MM.1S (cell line): ENCODE data around the gene FAM184A.

Experiments
- DNase-seq: peaks from one replicate; pipeline ENCODE4 v3.0.0-alpha.2; 2015
- H2AFZ ChIP-seq: fragments of 300-600 bp; sonication (generic); 2 replicates; pipeline ENCODE4 v1.6.0; 2016; ENCODE audit warnings: antibody characterized with exemption, low read length
- H3F3A ChIP-seq: fragments of 300-600 bp; sonication (generic); 2 replicates; pipeline ENCODE4 v1.6.1; 2016; ENCODE audit warnings: mild to moderate bottlenecking, antibody characterized with exemption, low read length, moderate library complexity, mixed read lengths; ENCODE audit not compliant: insufficient read depth
- H3K27ac ChIP-seq: fragments of 300-600 bp; sonication (generic); 2 replicates; pipeline ENCODE4 v1.5.1; 2016; ENCODE audit warnings: mild to moderate bottlenecking, low read length
- H3K27me3 ChIP-seq: fragments of 300-600 bp; sonication (generic); replicated peaks from 2 replicates; pipeline ENCODE4 v1.6.0; 2016; ENCODE audit warnings: low read length; ENCODE audit not compliant: insufficient read depth
- H3K36me3 ChIP-seq: fragments of 300-600 bp; sonication (generic); replicated peaks from 2 replicates; pipeline ENCODE4 v1.6.1; 2016; ENCODE audit warnings: mild to moderate bottlenecking, low read length, mixed read lengths; ENCODE audit not compliant: insufficient read depth
- H3K4me1 ChIP-seq: fragments of 300-600 bp; sonication (generic); 2 replicates; pipeline ENCODE4 v1.6.1; 2016; ENCODE audit warnings: low read length, mixed read lengths
- H3K4me2 ChIP-seq: fragments of 300-600 bp; sonication (generic); 2 replicates; pipeline ENCODE4 v1.6.0; 2016; ENCODE audit warnings: low read depth, low read length
- H3K4me3 ChIP-seq: fragments of 300-600 bp; sonication (generic); 2 replicates; pipeline ENCODE4 v1.5.1; 2016; ENCODE audit warnings: low read length, mixed read lengths
- H3K79me2 ChIP-seq: fragments of 300-600 bp; sonication (generic); 2 replicates; pipeline ENCODE4 v1.6.1; 2016; ENCODE audit warnings: mixed run types, low read length, mixed read lengths
- H3K9ac ChIP-seq: fragments of 300-600 bp; sonication (generic); 2 replicates; pipeline ENCODE4 v1.6.1; 2016; ENCODE audit warnings: low read length, mixed read lengths
- H3K9me2 ChIP-seq: fragments of 300-600 bp; sonication (generic); replicated peaks from 2 replicates; pipeline ENCODE4 v1.6.1; 2016; ENCODE audit warnings: mild to moderate bottlenecking, low read length, mixed read lengths; ENCODE audit not compliant: insufficient read depth
- H3K9me3 ChIP-seq: fragments of 300-600 bp; sonication (generic); replicated peaks from 2 replicates; pipeline ENCODE4 v1.6.1; 2016; ENCODE audit warnings: mild to moderate bottlenecking, low read length, mixed read lengths; ENCODE audit not compliant: insufficient read depth
- H4K20me1 ChIP-seq: fragments of 300-600 bp; sonication (generic); 2 replicates; pipeline ENCODE4 v1.6.1; 2016; ENCODE audit warnings: mild to moderate bottlenecking, low read length, moderate library complexity, mixed read lengths; ENCODE audit not compliant: insufficient read depth
- CTCF ChIP-seq: fragments of 300-600 bp; sonication (generic); IDR thresholded peaks from 2 replicates; pipeline ENCODE4 v1.5.1; 2016; ENCODE audit warnings: antibody characterized with exemption, low read length, mixed read lengths
- EZH2 ChIP-seq: fragments of 300-600 bp; sonication (generic); optimal IDR thresholded peaks from 2 replicates; pipeline ENCODE3; 2017; ENCODE audit warnings: low read depth, mild to moderate bottlenecking, antibody characterized with exemption, low read length, mixed read lengths
- EZH2phosphoT487 ChIP-seq: fragments of 300-600 bp; sonication (generic); IDR thresholded peaks from 2 replicates; pipeline ENCODE4 v1.6.1; 2018; ENCODE audit warnings: antibody characterized with exemption, low read length

Gene FAM184A

GRCh38 chr6:119034827-119035458, 43.5 kb downstream of the FAM184A start:
- Histone ChIP-seq H3K27ac (no peak overlapping the region), H3K79me2 (no peaks in the 10 kb centered on the region), H3K4me2 (no peak overlapping the region), H3K9ac (no peak overlapping the region), H3K36me3 (no peaks in the 10 kb centered on the region), H3K9me2 (no peaks in the 10 kb centered on the region), H3K4me1 (no peaks in the 10 kb centered on the region), H4K20me1 (no peaks in the 10 kb centered on the region), H3K27me3 (no peaks in the 10 kb centered on the region), H3K4me3 (no peak overlapping the region), H3F3A (no peaks in the 10 kb centered on the region), H3K9me3 (no peaks in the 10 kb centered on the region), H2AFZ (no peak overlapping the region)
- no peak for TF ChIP-seq CTCF
- TF ChIP-seq EZH2: no peak
- TF ChIP-seq EZH2phosphoT487: no peak
- DNase-seq: no peak

GRCh38 chr6:119032428-119032827, 46.0 kb downstream of the FAM184A start:
- DNase-seq: no peak
- H2AFZ ChIP-seq: no peak overlapping the region
- no peaks in the 10 kb centered on the region for H3K4me1 ChIP-seq
- H3K4me2 ChIP-seq: no peak overlapping the region
- H3K9me2 ChIP-seq: no peaks in the 10 kb centered on the region
- no peaks in the 10 kb centered on the region for H3F3A ChIP-seq
- H3K36me3 ChIP-seq: no peaks in the 10 kb centered on the region
- no peaks in the 10 kb centered on the region for H3K9me3 ChIP-seq
- no peaks in the 10 kb centered on the region for H3K27me3 ChIP-seq
- no peak overlapping the region for H3K9ac ChIP-seq
- no peak for TF ChIP-seq EZH2
- TF ChIP-seq EZH2phosphoT487: no peak
- TF ChIP-seq CTCF: no peak
- no peak overlapping the region for H3K4me3 ChIP-seq
- no peak overlapping the region for H3K27ac ChIP-seq
- H3K79me2 ChIP-seq: no peaks in the 10 kb centered on the region
- H4K20me1 ChIP-seq: no peaks in the 10 kb centered on the region

GRCh38 chr6:119030759-119031158, 47.7 kb downstream of the FAM184A start:
- Histone ChIP-seq H2AFZ (no peak overlapping the region), H3K9me3 (no peaks in the 10 kb centered on the region), H3K9me2 (no peaks in the 10 kb centered on the region), H3K27ac (no peak overlapping the region), H3F3A (no peaks in the 10 kb centered on the region), H4K20me1 (no peaks in the 10 kb centered on the region), H3K27me3 (no peaks in the 10 kb centered on the region), H3K79me2 (no peaks in the 10 kb centered on the region), H3K36me3 (no peaks in the 10 kb centered on the region), H3K4me2 (no peak overlapping the region), H3K4me3 (no peak overlapping the region), H3K4me1 (no peaks in the 10 kb centered on the region), H3K9ac (no peak overlapping the region)
- no peak for DNase-seq
- TF ChIP-seq EZH2: no peak
- TF ChIP-seq EZH2phosphoT487: no peak
- TF ChIP-seq CTCF: no peak
